HG02852 (cell line): ENCODE measurements around the gene AMT.

Source experiments
- ATAC-seq: cut with Tn5 transposase; IDR thresholded peaks from one replicate; pipeline ENCODE4 v1.9.1; 2021; ENCODE audit warnings: mild to moderate bottlenecking, moderate library complexity; ENCODE audit not compliant: unreplicated experiment

Gene AMT, protein sequence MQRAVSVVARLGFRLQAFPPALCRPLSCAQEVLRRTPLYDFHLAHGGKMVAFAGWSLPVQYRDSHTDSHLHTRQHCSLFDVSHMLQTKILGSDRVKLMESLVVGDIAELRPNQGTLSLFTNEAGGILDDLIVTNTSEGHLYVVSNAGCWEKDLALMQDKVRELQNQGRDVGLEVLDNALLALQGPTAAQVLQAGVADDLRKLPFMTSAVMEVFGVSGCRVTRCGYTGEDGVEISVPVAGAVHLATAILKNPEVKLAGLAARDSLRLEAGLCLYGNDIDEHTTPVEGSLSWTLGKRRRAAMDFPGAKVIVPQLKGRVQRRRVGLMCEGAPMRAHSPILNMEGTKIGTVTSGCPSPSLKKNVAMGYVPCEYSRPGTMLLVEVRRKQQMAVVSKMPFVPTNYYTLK

DNA sequence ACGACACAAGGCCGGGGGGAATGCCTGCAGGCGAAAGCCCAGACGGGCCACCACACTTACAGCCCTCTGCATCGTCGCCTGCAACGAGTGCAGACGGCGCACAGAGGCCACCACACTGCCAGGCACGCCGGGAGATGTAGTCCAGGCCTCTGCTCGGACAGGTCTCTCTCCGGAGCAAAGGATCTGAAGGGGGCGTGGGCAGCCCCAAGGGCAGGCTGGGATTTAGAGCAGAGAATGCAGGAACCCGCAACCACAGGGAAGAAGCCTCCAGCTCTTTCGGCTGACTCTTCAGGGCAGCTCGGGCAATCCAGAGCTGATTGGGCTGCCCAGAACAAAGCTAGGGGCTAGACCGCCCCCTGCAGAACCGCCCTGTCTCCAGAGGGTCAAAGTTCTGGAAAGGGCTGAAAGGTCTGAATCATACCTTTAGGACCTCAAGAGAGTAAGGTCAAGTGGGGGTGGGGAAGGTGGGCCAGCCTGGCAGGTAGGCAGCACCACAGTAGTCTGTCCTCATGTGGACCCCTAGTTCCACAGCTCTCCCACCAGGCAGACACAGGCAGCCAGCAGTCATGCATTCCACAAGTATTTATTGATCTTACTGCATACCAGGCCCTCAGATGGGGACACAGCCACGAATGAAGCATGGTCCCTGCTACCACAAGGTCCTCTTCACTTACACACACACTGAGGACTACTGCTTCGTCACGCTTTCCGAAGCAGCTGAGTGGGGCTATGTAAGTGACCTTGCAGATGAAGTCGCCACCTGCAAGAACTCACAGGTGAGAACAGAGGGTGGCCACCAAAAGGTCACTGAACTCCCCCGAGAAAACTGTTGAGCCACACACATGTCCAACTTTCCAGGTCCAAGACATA is at the start of gene AMT:
Gene AMT, minus strand, starts transcription at position 95 of the 870 bp plus-strand sequence. Its CDS starts 23 bp downstream, at position 72.
- no peak for ATAC-seq

DNA sequence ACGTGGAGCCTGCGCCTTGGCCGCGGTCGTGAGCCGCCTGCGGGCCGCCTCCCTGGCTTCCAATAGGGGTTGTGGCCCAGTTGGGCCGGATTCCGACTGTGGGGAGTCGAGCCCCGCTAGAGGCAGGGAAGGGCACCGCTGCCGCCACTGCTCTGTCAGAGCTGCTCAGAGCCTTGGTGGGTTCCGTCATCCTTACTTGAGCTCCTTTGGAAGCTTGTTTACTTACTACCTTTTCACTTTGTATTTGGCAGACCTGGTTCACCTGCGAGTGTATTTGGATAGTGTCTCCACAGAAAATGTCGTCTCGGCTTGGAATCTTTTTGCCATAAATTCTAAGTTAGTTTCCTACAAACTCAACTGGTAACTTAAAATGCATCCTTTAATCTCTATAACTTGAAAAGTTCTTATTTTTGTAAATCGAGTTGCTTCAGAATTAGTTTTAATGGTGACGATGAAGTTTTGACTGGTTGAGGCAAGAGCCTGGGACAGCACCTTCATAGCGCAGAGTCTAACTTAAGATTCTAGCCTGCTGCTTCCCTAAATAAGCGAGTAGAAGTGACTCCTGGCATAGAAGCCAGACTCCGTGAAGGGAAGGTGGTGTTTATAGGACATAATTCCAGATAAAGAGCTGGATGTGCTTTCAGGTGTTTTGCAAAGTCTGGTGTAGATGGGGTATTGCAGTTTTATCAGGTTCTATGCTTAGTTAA is 48.6 kb upstream of the AMT start:
- peak; percentile 26 for ATAC-seq

DNA sequence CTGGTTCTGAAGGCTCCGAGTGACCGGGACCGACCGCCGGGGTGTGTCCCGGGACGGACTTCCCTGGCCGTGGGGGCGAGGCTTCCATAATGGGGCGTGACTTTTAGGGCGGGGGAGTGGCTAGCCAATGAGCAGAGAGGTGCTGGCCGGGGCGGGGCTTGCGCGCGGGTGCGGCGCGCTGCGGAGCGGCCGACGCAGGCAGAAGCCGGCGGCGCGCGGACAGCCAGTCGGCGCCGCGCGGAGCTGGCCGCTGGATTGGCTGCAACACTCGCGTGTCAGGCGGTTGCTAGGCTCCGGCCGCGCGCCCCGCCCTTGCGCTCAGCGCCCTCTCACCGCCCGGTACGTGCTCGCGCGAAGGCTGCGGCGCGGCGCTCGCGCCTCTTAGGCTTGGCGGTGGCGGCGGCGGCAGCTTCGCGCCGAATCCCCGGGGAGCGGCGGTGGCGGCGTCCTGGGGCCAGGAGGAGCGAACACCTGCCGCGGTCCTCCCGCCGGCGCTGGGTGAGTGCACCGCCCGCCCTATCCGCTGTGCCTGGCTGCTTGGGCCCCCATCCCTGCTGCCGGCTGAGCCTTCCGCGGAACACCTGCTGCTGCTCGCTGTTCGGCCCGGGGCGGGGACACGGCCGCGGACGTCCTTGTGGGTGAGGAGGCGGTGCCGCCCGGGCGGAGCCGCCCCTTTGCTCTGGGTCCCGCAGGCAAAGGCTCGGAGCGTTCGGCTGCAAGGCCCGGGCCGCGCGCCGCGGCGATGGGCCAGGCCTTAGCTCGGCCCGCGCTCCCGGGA is 47.9 kb upstream of the AMT start, which contains the start of gene DAG1:
Gene DAG1, plus strand, starts transcription at position 332 of the 778 bp plus-strand sequence. CDS start 40,268 bp downstream, outside the sequence.
- ATAC-seq: peak; percentile 76

DNA sequence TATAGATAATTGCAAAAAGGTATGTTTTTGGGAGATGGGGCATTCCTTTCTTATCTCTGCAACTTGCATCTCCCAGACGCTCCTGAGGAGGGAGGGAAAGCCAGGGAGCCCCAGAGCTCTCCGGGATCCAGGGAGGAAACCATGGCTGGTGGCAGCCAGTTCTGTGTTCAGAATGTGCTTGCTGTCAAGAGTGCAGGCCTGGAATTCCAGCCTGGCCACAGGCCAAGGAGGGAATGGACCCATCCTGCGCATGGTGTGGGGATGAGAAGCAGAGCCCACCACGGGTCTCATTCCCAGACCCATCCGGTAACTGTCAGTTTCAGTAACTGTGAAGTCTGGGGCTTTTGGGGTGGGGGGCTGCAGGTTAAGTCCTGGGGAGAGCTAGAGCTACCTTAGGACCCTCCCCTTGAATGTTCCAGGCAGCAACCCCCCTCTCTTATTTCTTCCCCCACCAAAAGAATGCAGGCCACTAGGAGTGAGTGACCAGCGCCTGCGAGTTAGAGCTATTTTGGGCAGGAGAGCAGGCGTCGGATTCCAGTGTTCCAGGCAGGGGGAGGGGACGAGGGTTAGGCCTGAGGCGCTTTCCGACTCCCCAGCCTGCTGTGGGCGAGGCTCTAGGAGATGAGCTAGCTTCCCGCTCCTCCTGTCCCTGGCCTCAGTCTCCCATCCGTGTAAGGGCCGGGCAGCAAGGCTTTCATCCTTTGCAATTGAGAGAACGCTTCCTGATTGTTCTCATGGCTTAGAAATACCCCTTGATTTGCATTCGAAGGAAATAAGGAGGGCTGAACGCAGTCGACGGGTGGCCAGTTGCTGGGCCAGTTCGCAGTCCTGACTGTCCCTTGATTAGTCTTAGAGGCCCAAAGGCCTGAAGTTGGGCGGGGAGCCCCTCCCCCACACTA is 47.0 kb upstream of the AMT start:
- ATAC-seq: no peak

DNA sequence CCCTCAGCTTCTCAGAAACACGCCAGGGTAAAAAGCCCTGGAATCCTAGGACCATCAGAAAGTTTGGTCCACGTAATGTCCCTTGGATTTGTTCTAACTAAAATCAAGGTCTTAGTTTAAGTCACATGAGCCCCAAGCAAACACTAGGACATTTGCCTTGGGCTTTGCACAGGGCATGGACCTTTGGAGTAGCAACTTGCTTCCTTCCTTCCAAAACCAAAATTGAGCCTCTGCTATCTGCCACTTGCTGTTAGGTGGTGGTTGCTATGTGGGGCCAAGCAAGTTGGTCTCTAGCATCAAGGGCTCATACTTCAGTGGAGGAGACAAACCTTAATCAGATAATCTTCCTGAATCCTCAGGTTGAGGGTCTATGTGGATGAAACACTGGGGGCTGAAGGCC is 43.8 kb upstream of the AMT start:
- no peak for ATAC-seq

DNA sequence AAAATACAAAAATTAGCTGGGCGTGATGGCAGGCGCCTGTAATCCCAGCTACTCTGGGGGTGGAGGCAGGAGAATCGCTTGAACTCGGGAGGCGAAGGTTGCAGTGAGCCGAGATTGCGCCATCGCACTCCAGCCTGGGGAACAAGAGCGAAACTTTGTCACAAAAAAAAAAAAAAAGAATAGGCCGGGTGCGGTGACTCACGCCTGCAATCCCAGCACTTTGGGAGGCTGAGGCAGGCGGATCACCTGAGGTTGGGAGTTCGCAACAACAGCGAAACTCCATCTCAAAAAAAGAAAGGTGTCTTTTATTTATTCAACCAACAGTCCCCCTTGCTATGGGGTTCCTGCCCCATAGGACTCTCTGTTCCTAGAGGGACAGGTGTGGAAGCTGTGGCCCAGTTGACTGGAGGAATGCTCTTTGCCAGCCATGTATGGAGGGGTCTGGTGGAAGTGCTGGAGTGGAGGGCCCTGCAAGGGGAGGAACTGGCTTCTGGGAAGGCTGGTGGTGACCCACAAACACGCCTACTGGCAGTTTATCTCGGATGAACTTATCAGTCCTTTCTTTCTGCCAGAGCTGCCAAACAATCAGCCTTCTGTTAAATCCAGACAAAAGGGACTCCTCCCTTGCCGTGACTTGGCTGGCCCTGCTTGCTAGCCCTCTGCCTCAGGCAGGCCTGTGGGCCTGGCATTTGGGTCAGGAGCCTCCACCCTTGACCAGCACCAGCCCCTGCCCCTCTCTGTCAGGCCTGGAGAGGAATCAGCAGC is 43.2 kb upstream of the AMT start:
- no peak for ATAC-seq

DNA sequence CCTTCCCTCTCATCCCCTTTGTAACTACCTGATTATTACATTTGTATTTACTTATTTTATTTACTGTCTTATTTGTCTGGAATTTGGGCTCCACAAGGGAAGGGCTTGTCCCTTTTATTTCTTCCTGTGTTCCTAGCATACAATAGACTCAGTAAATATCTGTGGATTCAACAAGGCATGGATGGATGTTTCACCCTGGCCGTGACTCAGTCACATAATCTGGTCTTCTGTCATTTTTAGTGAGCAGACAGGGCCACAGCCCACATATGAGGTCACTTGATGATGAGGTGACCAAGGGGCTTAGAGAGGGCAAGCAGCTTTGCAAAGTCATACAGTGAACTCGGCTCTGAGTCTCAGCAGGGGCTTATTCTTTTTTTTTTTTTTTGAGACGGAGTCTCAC is 39.9 kb upstream of the AMT start:
- ATAC-seq: no peak

DNA sequence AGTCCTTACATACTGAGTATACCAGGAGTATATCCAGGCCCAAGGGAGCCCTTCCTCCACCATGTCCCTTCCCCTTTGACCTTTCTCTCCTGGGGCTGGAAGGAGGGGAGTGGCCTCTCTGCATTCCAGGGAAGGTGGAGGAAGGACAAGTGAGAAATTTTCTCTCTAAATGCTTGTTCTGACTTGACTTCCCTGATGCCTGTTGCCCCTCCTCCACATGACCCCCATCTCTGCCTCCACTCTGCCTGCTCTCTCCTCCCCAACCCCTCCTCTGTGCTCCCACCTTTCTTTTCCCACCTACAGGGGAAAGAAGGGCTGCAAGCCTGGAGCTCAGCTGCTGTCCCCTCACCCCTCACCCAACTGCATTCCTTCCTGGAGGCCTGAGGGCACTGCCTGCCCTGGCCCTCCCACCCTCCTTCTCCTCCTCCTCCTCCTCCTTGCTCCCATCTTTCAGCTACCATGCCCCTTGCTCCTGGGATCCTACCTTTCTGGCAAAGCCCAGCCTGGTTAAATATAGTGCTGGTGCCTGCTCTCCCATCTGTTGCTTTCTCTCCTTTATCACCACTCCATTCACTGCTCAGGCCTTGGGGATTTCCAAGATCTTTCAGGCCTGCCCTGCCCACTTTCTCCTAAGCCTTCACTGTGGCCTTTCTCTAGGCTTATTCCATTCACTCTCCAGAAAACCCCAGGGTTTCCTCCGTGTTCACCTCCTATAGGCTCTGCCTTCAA is 39.3 kb upstream of the AMT start:
- ATAC-seq: no peak

DNA sequence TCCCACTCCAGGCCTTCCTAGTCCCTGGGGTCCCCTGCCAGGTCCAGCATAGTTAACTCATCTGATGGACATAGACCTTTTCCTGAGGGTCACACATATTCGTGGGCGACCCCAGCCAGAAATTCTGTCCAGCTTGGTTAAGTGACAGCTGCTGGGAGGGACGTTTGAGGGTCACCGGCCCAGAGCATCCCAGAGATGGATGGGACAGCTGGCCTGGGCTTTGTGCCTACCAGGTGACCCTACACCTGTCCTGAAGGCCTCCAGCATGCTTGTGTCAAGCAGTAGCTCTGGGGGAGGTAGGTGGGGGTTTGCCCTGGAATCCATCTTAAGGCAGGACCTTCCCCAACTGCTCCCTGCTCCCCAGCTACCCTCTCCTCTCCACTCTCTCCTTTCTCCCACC is 38.7 kb upstream of the AMT start:
- no peak for ATAC-seq

DNA sequence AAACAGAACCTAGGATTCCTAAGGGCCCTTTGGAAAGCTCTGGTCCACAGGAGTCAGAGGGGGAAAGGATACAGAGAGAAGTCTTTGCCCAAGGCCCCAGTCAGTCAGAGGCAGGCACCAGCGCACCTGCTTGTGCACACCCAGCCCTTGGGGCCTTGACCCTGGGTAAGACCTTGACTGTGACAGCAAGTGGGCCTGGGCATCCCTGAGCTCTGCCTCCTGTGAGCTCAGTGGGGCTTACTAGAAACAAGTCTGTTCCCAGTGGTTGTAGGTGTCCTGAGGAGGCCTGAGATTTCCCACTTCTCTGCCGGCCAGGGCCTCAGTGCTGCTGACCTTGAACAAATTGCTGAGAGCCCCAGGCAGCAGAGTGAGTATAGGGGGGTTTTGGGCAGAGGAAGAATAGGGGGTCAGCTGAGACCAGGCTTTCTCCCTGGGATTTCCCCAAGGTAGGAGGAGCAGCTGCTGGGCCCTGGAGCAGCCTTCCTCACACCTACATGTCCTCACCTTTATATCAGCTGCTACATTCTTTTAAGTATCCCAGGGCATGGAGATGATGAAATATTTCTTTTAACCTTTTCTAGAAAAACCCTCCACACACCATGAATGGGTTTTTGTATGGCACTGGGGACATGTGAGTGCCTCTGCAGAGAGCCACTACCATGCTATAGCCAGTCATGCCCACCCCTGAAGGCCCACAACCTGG is 38.1 kb upstream of the AMT start:
- no peak for ATAC-seq

DNA sequence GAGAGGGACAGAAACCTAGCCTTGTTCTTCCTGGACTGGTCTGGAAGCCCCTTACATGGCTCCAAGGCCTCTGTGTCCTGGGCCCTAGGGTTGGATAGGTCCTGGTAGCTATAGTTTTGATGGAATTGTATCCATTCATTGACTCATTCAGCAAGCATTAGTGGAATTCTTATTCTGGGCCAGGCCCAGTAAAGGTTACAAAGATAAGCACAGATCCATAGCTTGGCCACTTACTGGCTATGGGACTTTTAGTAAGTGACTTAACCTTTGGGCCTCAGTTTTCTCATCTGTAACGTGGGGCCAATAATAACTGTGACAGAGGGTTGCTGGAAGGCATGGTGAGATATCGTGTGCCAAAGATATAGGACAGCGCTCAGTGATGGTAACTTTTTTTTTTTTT is 34.2 kb upstream of the AMT start:
- ATAC-seq: no peak

DNA sequence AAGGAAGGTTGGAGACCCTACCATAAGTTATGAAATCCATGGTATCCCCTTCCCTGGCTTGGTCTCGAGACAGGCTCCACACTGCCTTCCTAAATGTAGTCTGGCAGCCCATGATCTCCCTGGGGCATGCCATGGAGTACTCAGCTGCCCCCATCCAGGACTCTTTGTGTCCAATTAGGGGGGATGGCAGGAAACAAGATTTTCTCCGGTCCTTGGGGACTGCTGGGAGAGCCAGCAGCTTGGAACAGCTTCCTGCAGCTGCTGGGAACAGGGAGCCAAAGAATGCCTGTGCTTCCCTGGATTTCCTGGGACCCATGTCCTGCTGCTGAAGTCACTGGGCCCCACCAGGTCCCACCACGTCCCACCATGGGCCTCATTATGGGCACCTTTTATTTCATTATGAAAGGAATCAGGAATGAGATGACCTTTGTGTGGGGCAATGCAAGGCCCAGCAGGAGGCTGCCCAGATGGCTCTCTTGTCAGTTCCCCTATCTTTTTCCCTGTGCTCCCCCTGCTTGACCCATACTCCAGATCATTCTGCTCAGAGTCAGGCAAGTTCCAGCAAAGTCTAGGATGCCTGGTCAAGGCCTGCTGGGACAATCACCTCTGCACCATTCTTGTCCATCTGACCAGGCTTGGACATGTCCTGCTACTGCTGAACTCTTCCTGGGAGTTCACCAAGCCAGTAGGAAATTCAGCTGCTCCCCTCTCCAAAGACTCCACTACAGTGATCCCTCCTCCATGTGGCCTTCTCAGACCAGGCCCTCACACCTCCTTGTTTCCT is 32.8 kb upstream of the AMT start:
- ATAC-seq: no peak

DNA sequence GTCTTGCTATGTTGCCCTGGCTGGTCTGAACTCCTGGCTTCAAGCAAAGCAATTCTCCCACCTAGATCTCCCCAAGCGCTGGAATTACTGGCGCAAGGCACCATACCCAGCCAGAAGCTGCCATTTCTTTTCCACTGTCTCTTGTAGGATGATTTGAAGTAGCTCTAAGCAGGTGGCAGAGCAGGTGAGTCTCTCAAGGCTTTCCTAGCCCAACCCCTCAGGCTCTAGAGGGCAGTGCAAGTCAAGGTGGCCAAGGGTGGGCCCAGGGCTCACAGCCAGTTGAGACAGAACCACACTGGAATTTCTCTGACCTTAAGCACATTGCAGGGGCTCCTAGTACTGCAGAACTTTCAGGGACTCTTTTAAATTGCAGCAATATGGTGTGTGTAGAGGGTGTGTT is 32.2 kb upstream of the AMT start:
- no peak for ATAC-seq

DNA sequence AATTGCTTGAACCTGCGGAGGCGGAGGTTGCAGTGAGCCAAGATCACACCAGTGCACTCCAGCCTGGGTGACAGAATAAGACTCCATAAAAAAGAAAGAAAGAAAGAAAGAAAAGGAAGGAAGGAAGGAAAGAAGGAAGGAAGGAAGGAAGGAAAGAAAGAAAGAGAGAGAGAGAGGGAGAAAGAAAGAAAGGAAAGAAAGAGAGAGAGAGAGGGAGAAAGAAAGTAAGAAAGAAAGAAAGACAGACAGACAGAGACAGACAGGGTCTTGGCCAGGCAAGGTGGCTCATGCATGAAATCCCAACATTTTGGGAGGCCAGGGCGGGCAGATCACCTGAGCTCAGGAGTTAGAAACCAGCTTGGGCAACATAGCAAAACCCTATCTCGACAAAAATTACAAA is 31.3 kb upstream of the AMT start:
- ATAC-seq: no peak

DNA sequence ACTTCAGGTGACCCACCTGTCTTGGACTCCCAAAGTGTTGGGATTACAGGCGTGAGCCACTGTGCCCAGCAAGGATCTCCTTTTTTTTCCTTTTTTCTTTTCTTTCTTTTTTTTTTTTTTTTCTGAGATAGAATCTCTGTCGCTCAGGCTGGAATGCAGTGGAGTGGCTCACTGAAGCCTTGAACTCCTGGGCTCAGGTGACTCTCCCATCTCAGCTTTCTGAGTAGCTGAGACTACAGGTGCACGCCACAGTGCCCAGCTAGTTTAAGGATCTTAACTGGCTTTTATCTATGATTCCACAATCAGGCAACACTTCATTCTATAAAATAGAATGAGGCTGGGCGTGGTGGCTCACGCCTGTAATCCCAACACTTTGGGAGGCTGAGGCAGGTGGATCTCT is 23.1 kb upstream of the AMT start:
- no peak for ATAC-seq

DNA sequence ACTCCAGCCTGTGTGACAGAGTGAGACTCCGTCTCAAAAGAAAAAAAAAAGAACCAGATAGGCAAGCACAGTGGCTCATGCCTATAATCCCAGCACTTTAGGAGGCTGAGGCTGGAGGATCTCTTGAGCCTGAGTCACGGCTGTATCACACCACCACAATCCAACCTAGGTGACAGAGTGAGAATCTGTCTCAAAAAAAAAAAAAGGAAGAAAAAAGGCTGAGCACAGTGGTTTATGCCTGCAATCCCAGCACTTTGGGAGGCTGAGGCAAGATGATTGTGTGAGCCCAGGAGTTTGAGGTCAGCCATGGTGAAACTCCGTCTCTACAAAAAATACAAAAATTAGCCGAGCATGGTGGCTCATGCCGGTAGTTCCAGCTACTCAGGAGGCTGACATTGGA is 12.5 kb upstream of the AMT start:
- ATAC-seq: no peak

DNA sequence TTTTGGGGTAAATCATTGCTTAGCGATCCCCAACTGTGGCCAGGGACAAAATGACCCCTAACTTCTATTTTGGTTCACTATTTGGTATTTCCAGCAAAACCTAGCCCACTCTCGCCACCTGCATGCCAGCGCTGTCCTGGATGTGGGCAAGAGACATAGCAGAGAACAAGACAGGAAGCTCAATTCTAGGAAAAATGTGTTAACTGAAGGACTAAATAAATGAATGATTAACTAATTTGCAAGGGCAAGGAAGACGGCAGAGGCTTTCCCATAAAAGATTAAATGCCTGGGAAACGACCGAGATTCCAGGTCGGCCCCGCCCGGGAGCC is 6.4 kb upstream of the AMT start:
- no peak for ATAC-seq
